ENCODE measurements around the gene PXDN.
A peak's percentile ranks its signal among the peaks of the same experiment; 100 is the strongest.
"Not testable (repeated sequence)": the region's sequence is repeated elsewhere in the genome, so short reads cannot be mapped to it uniquely, and the experiment has no call there.

PXDN gene

GRCh38 chr2:1705557-1706076, 38.7 kb downstream of the PXDN start:
- H3K4me3 ChIP-seq (ENCODE audit: control insufficient read depth, low read depth, low read length): no peak overlapping the region
- DNase-seq (ENCODE audit: low read depth): no peak
- TF ChIP-seq CTCF (conservative IDR thresholded peaks at IDR 0.05; ENCODE audit: control insufficient read depth, insufficient read depth, low read depth, low read length): no peak

GRCh38 chr2:1704631-1705556, 39.4 kb downstream of the PXDN start:
- no peak for DNase-seq (ENCODE audit: low read depth)

GRCh38 chr2:1702186-1702565, 42.1 kb downstream of the PXDN start:
- H3K4me3 ChIP-seq (ENCODE audit: control insufficient read depth, low read depth, low read length): no peak overlapping the region
- TF ChIP-seq CTCF (conservative IDR thresholded peaks at IDR 0.05; ENCODE audit: control insufficient read depth, insufficient read depth, low read depth, low read length): no peak
- DNase-seq (ENCODE audit: low read depth): no peak

More at GRCh38 chr2:1704631-1705556, 39.4 kb downstream of the PXDN start:
- no peak for TF ChIP-seq CTCF (conservative IDR thresholded peaks at IDR 0.05; ENCODE audit: control insufficient read depth, insufficient read depth, low read depth, low read length)
- H3K4me3 ChIP-seq (ENCODE audit: control insufficient read depth, low read depth, low read length): no peak overlapping the region

- TF ChIP-seq CTCF (conservative IDR thresholded peaks at IDR 0.05; ENCODE audit: control insufficient read depth, insufficient read depth, low read depth, low read length): no peak
- peak; percentile 42 for DNase-seq (ENCODE audit: low read depth)
- H3K4me3 ChIP-seq (ENCODE audit: control insufficient read depth, low read depth, low read length): no peak overlapping the region
These were observed 42.6 kb downstream of the PXDN start for GRCh38 chr2:1701556-1702185.

- DNase-seq (ENCODE audit: low read depth): no peak
- no peak overlapping the region for H3K4me3 ChIP-seq (ENCODE audit: control insufficient read depth, low read depth, low read length)
- TF ChIP-seq CTCF (conservative IDR thresholded peaks at IDR 0.05; ENCODE audit: control insufficient read depth, insufficient read depth, low read depth, low read length): no peak
These were observed 43.3 kb downstream of the PXDN start for GRCh38 chr2:1701020-1701419.

GRCh38 chr2:1700427-1700826, 43.9 kb downstream of the PXDN start:
- H3K4me3 ChIP-seq (ENCODE audit: control insufficient read depth, low read depth, low read length); DNase-seq (ENCODE audit: low read depth): not testable (repeated sequence)
